H1 (cell line): ENCODE measurements around the gene IREB2. TPM values are rescaled to one million over a fixed set of nuclear protein-coding genes. Genes with fewer than 3 reads are reported as not detected.
A peak's percentile ranks its signal among the peaks of the same experiment; 100 is the strongest.

ENCODE experiments used
- ASH2L ChIP-seq: fragments of 200-600, 300-600 bp; sonication (generic); IDR thresholded peaks from one replicate; pipeline ENCODE4 v1.7.1; 2017; ENCODE audit warnings: low read length
- ATF2 ChIP-seq: IDR thresholded peaks from 2 replicates; pipeline ENCODE4 v1.6.1; 2012; ENCODE audit warnings: low read length, inconsistent platforms
- BACH1 ChIP-seq: IDR thresholded peaks from 2 replicates; pipeline ENCODE4 v1.6.1; 2012; ENCODE audit warnings: low read length, improper control_type of control experiment
- CREB1 ChIP-seq: IDR thresholded peaks from 2 replicates; pipeline ENCODE4 v1.6.1; 2012; ENCODE audit warnings: inconsistent platforms
- CTCF ChIP-seq, 3 experiments: IDR thresholded peaks; 1 replicate in 2 of 3; 2 replicates in 1 of 3; pipeline versions ENCODE4 v1.5.1 to v1.6.1; 2011; ENCODE audit warnings: low read length in 3 of 3, mild to moderate bottlenecking in 3 of 3, inconsistent platforms in 2 of 3, low read depth in 1 of 3, moderate library complexity in 1 of 3; ENCODE audit not compliant: insufficient read depth in 1 of 3; ENCODE audit errors: control extremely low read depth in 1 of 3
- EGR1 ChIP-seq: IDR thresholded peaks from 2 replicates; pipeline ENCODE4 v1.6.1; 2011; ENCODE audit warnings: low read depth, low read length, borderline replicate concordance
- EZH2 ChIP-seq: fragments of 200-600 bp; sonication (generic); IDR thresholded peaks from 2 replicates; pipeline ENCODE4 v1.7.1; 2012; ENCODE audit warnings: low read depth, mild to moderate bottlenecking, moderate library complexity, low read length, inconsistent platforms; ENCODE audit not compliant: severe bottlenecking
- GTF2F1 ChIP-seq: IDR thresholded peaks from 2 replicates; pipeline ENCODE4 v1.6.1; 2012; ENCODE audit warnings: low read depth, low read length, improper control_type of control experiment, borderline replicate concordance
- HDAC2 ChIP-seq, 2 experiments: fragments of 300-600 bp in 1 of 2; sonication (generic) in 1 of 2; IDR thresholded peaks; 2 replicates each; pipeline ENCODE4 v1.6.1; 2011 to 2012; ENCODE audit warnings: low read depth in 2 of 2, low read length in 2 of 2, mild to moderate bottlenecking in 2 of 2, moderate library complexity in 2 of 2, borderline replicate concordance in 1 of 2, inconsistent platforms in 1 of 2
- JUN ChIP-seq: IDR thresholded peaks from 2 replicates; pipeline ENCODE4 v1.6.1; 2011; ENCODE audit warnings: low read depth, mild to moderate bottlenecking, improper control_type of control experiment, low read length
- POLR2A ChIP-seq, 2 experiments: IDR thresholded peaks; 1 replicate in 1 of 2; 2 replicates in 1 of 2; pipeline ENCODE4 v1.6.1; 2011; ENCODE audit warnings: low read depth in 2 of 2, low read length in 2 of 2, mild to moderate bottlenecking in 2 of 2; ENCODE audit errors: control extremely low read depth in 1 of 2
- POLR2AphosphoS5 ChIP-seq: IDR thresholded peaks from 2 replicates; pipeline ENCODE4 v1.6.1; 2011; ENCODE audit warnings: low read depth, low read length
- SUZ12 ChIP-seq: fragments of 200-600 bp; sonication (generic); IDR thresholded peaks from 2 replicates; pipeline ENCODE4 v1.6.1; 2012; ENCODE audit warnings: mild to moderate bottlenecking, inconsistent platforms, low read length, moderate library complexity, mixed read lengths
- TAF1 ChIP-seq: IDR thresholded peaks from 2 replicates; pipeline ENCODE4 v1.6.1; 2011; ENCODE audit warnings: mild to moderate bottlenecking, low read depth, low read length
- TAF7 ChIP-seq: optimal IDR thresholded peaks from 2 replicates; pipeline ENCODE3; 2011; ENCODE audit warnings: low read depth, mild to moderate bottlenecking, inconsistent platforms, low read length, moderate library complexity, borderline replicate concordance
- TBP ChIP-seq: IDR thresholded peaks from 2 replicates; pipeline ENCODE4 v1.6.1; 2011; ENCODE audit warnings: low read depth, low read length, improper control_type of control experiment
- TCF12 ChIP-seq: IDR thresholded peaks from 2 replicates; pipeline ENCODE4 v1.6.1; 2011; ENCODE audit warnings: low read depth, mild to moderate bottlenecking, low read length
- ZNF274 ChIP-seq: IDR thresholded peaks from 2 replicates; pipeline ENCODE4 v1.7.0; 2012; ENCODE audit warnings: low read length, borderline replicate concordance; ENCODE audit errors: extremely low read depth
- polyA plus RNA-seq, 7 experiments: library from polyadenylated mRNA; depleted of rRNA in 3 of 7; stranded (reverse) in 5 of 7; unstranded in 2 of 7; fragments of >200 nt in 5 of 7; fragments of 200-250 nt in 2 of 7; gene quantifications; 1 replicate in 5 of 7; 2 replicates in 1 of 7; 4 replicates in 1 of 7; pipeline versions ENCODE4 v1.2.1 to v1.2.3, GENCODE V29; 2011 to 2013; ENCODE audit warnings: missing spikeins in 2 of 7, mixed read lengths in 2 of 7
- total RNA-seq: library from RNA; stranded (reverse); fragmentation: NEBNext Ultra II Directional; extraction: Animal tissue kit (Norgen Biotek cat#: 25700); gene quantifications from 2 replicates; pipeline ENCODE4 v1.2.1, GENCODE V29; 2021

IREB2 gene
- total and polyA plus RNA-seq, 2 of the 8 experiments (the other 6 are each of a cell fraction or from before 2014, with no cell fraction given): 21.0 to 103 TPM

- 0 out of 2 replicates have a peak, but pooled peaks have one; percentile 43 for TF ChIP-seq ATF2
- peak; percentile 82 for TF ChIP-seq TAF7
- TF ChIP-seq TAF1: peak; percentile 77; the same call in 1 of the 2 replicates
- TF ChIP-seq EZH2: no peak
- TF ChIP-seq ZNF274: no peak
- peak; percentile 71 for TF ChIP-seq ASH2L
- peak; percentile 69 for TF ChIP-seq TBP
- TF ChIP-seq POLR2A (IDR thresholded peaks at IDR 0.05; ENCODE audit: control extremely low read depth in 1 of 2, low read depth in 2 of 2, low read length in 2 of 2): peak; percentile 58 to 73
- peak; percentile 60; the same call in 1 of the 2 replicates for TF ChIP-seq BACH1
- TF ChIP-seq SUZ12: no peak
- no peak for TF ChIP-seq CTCF (IDR thresholded peaks at IDR 0.05; ENCODE audit: control extremely low read depth in 1 of 3, insufficient read depth in 1 of 3, low read depth in 1 of 3, low read length in 3 of 3)
- TF ChIP-seq CREB1: 0 out of 2 replicates have a peak, but pooled peaks have one; percentile 32
- peak; percentile 69; the same call in 1 of the 2 replicates for TF ChIP-seq POLR2AphosphoS5
- TF ChIP-seq GTF2F1: no peak
- no peak for TF ChIP-seq JUN
- TF ChIP-seq HDAC2 (IDR thresholded peaks at IDR 0.05; ENCODE audit: borderline replicate concordance in 1 of 2, low read depth in 2 of 2, low read length in 2 of 2): 0 out of 4 replicates have a peak, but pooled peaks of 1 of the 2 experiments have one; percentile 48
- TF ChIP-seq EGR1: no peak
- no peak for TF ChIP-seq TCF12
Observed at GRCh38 chr15:78540141-78540870, 102.3 kb downstream of the IREB2 start, which contains the start of gene PSMA4 (continued).
